ENCODE data around the gene EEA1. TPM values are rescaled to one million over a fixed set of nuclear protein-coding genes. Genes with fewer than 3 reads are reported as not detected.

EEA1 gene
- total RNA-seq, 2 experiments from 2014 or later = 10.5 to 11.1 TPM

GRCh38 chr12:92899386-92900001, 29.6 kb downstream of the EEA1 start:
- peaks cover 38% of the 10 kb centered on the region for H3K4me1 Mint-ChIP-seq (ENCODE audit: low read depth)
- no peak overlapping the region for H3K4me3 ChIP-seq (ENCODE audit: low read length)
- H3K27me3 Mint-ChIP-seq = no peaks in the 10 kb centered on the region
- intact Hi-C loops (cut with DNase I, micrococcal nuclease) = no loop called here
- no peak for DNase-seq
- no peaks in the 10 kb centered on the region for H3K9me3 Mint-ChIP-seq
- H3K4me3 Mint-ChIP-seq = no peak overlapping the region
- peaks cover 3% of the 10 kb centered on the region for H3K36me3 ChIP-seq (ENCODE audit: insufficient read depth, low read length)
- TF ChIP-seq, protein P1, sequence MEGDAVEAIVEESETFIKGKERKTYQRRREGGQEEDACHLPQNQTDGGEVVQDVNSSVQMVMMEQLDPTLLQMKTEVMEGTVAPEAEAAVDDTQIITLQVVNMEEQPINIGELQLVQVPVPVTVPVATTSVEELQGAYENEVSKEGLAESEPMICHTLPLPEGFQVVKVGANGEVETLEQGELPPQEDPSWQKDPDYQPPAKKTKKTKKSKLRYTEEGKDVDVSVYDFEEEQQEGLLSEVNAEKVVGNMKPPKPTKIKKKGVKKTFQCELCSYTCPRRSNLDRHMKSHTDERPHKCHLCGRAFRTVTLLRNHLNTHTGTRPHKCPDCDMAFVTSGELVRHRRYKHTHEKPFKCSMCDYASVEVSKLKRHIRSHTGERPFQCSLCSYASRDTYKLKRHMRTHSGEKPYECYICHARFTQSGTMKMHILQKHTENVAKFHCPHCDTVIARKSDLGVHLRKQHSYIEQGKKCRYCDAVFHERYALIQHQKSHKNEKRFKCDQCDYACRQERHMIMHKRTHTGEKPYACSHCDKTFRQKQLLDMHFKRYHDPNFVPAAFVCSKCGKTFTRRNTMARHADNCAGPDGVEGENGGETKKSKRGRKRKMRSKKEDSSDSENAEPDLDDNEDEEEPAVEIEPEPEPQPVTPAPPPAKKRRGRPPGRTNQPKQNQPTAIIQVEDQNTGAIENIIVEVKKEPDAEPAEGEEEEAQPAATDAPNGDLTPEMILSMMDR (IDR thresholded peaks at IDR 0.05) = no peak
- no peak for ATAC-seq (ENCODE audit: poor library complexity)
- H3K27ac Mint-ChIP-seq = peak overlapping the region; percentile 70
- POLR2A ChIA-PET = interaction anchor here (2.0 kb wide), 1 partner anchor 30 kb away, joined by 7 read pairs; the partner anchor contains the start of gene EEA1
- H3K27ac ChIP-seq (ENCODE audit: low read depth in 1 of 2, low read length in 2 of 2) = no peak overlapping the region
- H3K4me1 ChIP-seq (ENCODE audit: insufficient read depth, low read length) = peaks cover 7% of the 10 kb centered on the region
- H3K9me3 ChIP-seq (ENCODE audit: control insufficient read depth in 1 of 2, insufficient read depth in 1 of 2, low read length in 2 of 2) = no peaks in the 10 kb centered on the region
- H3K27me3 ChIP-seq (ENCODE audit: control insufficient read depth in 1 of 2, insufficient read depth in 2 of 2, low read length in 2 of 2) = no peaks in the 10 kb centered on the region
- CTCF ChIA-PET = no interaction called here
- H3K36me3 Mint-ChIP-seq (ENCODE audit: low read depth) = peaks cover 19% of the 10 kb centered on the region

DNA sequence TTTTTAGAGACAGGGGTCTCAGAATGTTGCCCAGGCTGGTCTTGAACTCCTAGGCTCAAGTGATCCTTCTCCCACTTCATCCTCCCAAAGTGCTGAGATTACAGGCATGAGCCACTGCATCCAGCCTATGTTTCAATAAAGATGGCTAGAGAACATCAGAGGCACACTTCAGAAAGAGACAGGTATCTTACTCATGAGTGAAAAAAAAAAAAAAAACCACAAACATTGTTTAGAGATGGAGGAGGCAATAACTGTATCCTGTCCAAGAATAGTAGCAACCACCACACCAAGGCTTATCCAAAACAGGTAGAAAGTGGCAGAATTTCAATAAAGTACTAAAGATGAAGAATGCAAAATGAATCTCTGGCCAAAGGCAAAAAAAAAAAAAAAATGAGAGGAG, 30.3 kb downstream of the EEA1 start:
- H3K27me3 Mint-ChIP-seq = no peaks in the 10 kb centered on the region
- intact Hi-C loops (cut with DNase I, micrococcal nuclease) = no loop called here
- ChIA-PET POLR2A (interaction anchor here (2.0 kb wide), 1 partner anchor 31 kb away, joined by 7 read pairs; the partner anchor contains the start of gene EEA1), CTCF (interaction anchor here (0.7 kb wide), 1 partner anchor 1851 kb away, joined by 3 read pairs; no protein-coding TSS in a partner anchor)
- H3K27ac Mint-ChIP-seq = peak overlapping the region; percentile 70
- TF ChIP-seq, protein P1 (IDR thresholded peaks at IDR 0.05) = no peak
- H3K36me3 Mint-ChIP-seq (ENCODE audit: low read depth) = peaks cover 16% of the 10 kb centered on the region
- ATAC-seq (ENCODE audit: poor library complexity) (peak; percentile 76), DNase-seq (peak in 1 of 14 experiments; percentile 13)
- no peaks in the 10 kb centered on the region for H3K27me3 ChIP-seq (ENCODE audit: control insufficient read depth in 1 of 2, insufficient read depth in 2 of 2, low read length in 2 of 2)
- H3K4me3 Mint-ChIP-seq = peak overlapping the region; percentile 8
- no peak overlapping the region for H3K4me3 ChIP-seq (ENCODE audit: low read length)
- H3K36me3 ChIP-seq (ENCODE audit: insufficient read depth, low read length) = peaks cover 3% of the 10 kb centered on the region
- H3K27ac ChIP-seq (ENCODE audit: low read depth in 1 of 2, low read length in 2 of 2) = no peak overlapping the region
- peaks cover 37% of the 10 kb centered on the region for H3K4me1 Mint-ChIP-seq (ENCODE audit: low read depth)
- no peaks in the 10 kb centered on the region for H3K9me3 Mint-ChIP-seq
- no peaks in the 10 kb centered on the region for H3K9me3 ChIP-seq (ENCODE audit: control insufficient read depth in 1 of 2, insufficient read depth in 1 of 2, low read length in 2 of 2)
- H3K4me1 ChIP-seq (ENCODE audit: insufficient read depth, low read length) = peaks cover 7% of the 10 kb centered on the region

GRCh38 chr12:92897844-92898243, 31.3 kb downstream of the EEA1 start:
- peaks cover 3% of the 10 kb centered on the region for H3K36me3 ChIP-seq (ENCODE audit: insufficient read depth, low read length)
- Mint-ChIP-seq H3K27ac (no peak overlapping the region), H3K9me3 (no peaks in the 10 kb centered on the region), H3K36me3 (ENCODE audit: low read depth) (peaks cover 16% of the 10 kb centered on the region), H3K27me3 (no peaks in the 10 kb centered on the region), H3K4me3 (no peak overlapping the region), H3K4me1 (ENCODE audit: low read depth) (peaks cover 43% of the 10 kb centered on the region)
- TF ChIP-seq, protein P1 (IDR thresholded peaks at IDR 0.05) = no peak
- no peak for DNase-seq
- ChIA-PET CTCF (interaction anchor here (0.7 kb wide), 1 partner anchor 1850 kb away, joined by 3 read pairs; no protein-coding TSS in a partner anchor), POLR2A (no interaction called here)
- intact Hi-C loops (cut with DNase I, micrococcal nuclease) = no loop called here
- no peaks in the 10 kb centered on the region for H3K27me3 ChIP-seq (ENCODE audit: control insufficient read depth in 1 of 2, insufficient read depth in 2 of 2, low read length in 2 of 2)
- no peak overlapping the region for H3K27ac ChIP-seq (ENCODE audit: low read depth in 1 of 2, low read length in 2 of 2)
- peaks cover 7% of the 10 kb centered on the region for H3K4me1 ChIP-seq (ENCODE audit: insufficient read depth, low read length)
- no peak overlapping the region for H3K4me3 ChIP-seq (ENCODE audit: low read length)
- no peak for ATAC-seq (ENCODE audit: poor library complexity)
- no peaks in the 10 kb centered on the region for H3K9me3 ChIP-seq (ENCODE audit: control insufficient read depth in 1 of 2, insufficient read depth in 1 of 2, low read length in 2 of 2)
